Esophagus squamous epithelium (tissue), 4 donors: ENCODE data around the gene PHYHIPL.

Source experiments
- CTCF ChIP-seq, 6 experiments: fragments of 450-650 bp in 4 of 6; fragments of 200-600 bp in 2 of 6; sonication (generic) in 2 of 6; IDR thresholded peaks; one replicate each; pipeline ENCODE4 v1.5.1; 2016 to 2019; ENCODE audit warnings: antibody characterized with exemption in 6 of 6, mild to moderate bottlenecking in 4 of 6, moderate library complexity in 4 of 6
- POLR2A ChIP-seq, 4 donors: fragments of 450-650 bp; IDR thresholded peaks; one replicate each; pipeline ENCODE4 v1.6.1; 2017; ENCODE audit warnings: antibody characterized with exemption in 4 of 4, mild to moderate bottlenecking in 4 of 4, moderate library complexity in 3 of 4

GRCh38 chr10:59257224-59257623 lies 80.8 kb downstream of the PHYHIPL start:
- TF ChIP-seq CTCF (IDR thresholded peaks at IDR 0.05), result no peak
- TF ChIP-seq POLR2A (IDR thresholded peaks at IDR 0.05), result no peak
